Hypothalamus (tissue), 51 donors: ENCODE measurements around the gene TM4SF4.

ENCODE experiments used
- DNase-seq, 51 donors: peaks; one replicate each; lab custom pipeline; 2025; lab: John Stamatoyannopoulos, UW

Gene TM4SF4

DNA sequence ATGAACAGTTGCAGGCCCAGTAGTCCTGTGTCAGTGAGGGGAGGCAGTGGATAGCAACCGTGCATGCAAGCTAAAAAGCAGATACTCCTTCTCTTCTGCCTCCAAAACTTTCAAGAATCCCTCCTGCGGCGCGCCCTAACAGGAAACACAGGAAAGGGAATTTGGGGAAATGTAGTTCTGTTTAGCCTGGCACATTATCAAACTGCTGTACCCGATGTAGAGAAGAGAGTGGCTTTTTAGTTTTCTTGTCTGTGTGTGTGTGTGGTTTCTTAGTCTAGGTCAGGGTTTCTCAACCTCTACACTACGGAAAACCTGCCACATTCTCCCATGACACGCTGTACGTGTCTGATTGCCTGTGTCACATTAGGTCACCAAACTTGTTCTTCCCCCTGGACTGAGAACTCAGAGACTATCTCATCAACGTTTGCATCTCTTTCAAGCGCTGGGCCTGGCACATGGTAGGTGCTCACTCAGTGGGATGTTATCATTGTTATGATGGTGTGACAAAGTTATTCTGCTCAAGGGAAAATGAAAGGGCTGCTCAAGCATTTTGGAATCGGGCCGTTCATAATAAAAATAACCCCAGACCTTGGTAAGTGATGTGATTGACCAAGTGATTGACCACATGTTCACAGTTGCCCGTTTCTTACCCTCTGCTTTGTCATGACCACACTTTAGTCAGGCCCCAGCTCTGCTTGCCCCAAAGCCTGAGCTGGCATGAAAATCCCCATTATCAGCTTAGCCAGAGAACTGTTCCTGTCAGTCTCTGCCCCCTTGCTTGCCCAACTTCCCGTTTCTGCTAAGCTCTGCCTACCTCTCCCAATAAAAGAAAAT lies 33.2 kb downstream of the TM4SF4 start:
- peak in 1 of 51 donors; percentile 21 for DNase-seq

DNA sequence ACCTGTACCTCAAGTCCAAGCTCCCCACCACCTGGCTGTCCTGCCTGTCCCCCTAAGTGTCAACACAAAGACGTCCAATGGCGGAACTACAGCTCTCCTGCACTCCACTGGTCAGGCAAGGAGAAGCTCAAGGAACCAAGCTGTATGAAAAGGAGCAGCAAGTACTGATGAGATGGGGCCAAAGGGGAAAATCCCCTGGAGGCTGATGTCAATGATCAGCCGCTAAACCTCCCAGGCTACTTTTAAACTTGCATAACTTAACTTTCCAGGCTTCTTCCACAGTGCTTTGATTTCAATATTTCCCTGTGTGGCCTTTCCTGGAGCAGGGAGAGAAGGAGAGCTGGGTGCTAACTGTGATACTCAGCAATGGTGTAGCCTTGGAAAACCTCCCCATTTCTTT lies 35.0 kb downstream of the TM4SF4 start:
- DNase-seq, result no peak

DNA sequence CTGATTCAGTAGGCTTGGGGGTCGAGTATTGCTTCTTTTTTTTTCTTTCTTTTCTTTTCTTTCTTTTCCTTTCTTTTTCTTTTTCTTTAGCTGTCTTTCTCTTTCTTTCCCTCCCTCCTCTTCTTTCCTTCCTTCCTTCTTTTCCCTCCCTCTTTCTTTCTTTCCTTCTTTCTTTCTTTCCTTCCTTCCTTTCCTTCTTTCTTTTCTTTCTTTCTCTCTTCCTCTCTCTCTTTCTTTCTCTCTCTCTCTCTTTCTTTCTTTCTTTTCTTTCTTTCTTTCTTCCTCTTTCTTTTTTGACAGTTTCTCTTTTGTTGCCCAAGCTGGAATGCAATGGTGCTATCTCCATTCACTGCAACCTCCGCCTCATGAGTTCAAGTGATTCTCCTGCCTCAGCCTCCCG lies 36.0 kb downstream of the TM4SF4 start:
- DNase-seq, result no peak

DNA sequence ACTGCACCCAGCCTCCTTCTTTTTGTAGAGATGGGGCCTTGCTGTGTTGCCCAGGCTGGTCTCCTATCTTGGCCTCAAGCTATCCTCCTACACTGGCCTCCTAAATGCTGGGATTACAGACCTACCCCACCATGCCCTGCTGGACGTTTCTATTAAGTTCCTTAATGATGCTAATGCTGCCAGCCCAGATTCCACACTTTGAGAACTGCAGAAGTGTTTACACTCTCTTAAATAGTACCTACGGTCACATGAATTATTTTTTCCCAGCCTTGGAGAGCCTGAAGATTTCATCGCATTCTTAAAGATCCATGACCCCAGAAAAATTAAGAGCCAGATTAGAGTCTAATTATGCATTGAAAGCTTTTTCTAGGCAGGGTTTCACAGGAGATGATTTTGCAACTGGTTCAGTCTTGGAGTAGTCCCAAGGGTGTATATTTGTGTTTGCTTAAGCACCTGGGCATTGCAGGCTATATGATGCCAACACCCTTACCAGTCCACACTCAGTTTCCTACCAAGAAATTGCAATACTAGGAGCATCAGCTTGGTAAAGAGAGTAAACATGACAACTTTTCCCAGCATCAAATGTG lies 36.6 kb downstream of the TM4SF4 start:
- DNase-seq, result no peak

DNA sequence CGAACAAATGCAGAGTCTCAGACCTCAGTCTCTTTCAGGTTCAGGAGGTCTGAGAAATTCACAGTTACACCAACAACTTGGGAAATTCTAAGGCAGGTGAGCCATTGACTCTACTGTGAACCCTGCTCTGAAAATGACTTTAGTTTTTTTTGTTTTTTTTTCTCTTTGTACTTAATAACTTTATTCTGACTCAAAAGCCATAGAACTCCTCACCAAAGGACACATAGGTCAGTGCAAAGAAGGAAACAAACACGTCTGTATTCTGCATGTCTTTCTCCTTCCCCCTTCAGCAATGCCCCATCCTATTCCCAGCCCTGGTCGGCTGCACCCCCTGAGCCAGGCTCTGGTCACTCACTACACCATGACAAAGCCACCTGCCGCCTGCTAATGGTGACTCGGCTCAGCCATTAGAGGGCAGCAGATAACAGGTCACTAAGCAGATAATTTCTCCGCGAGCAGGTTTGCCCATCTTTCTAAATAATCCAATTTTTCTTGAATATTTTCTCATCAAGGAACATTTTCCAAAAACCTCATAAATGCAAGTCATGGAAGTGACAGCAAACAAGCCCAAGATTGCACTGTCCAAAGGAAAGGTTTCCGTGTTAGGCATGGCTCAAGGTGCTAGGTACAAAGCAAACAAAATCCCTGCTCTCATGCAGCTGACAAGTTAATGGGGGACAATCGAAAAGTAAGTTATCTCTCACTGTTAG lies 37.7 kb downstream of the TM4SF4 start:
- DNase-seq, result peak in 36 of 51 donors; percentile 5 to 64 (median 36)

DNA sequence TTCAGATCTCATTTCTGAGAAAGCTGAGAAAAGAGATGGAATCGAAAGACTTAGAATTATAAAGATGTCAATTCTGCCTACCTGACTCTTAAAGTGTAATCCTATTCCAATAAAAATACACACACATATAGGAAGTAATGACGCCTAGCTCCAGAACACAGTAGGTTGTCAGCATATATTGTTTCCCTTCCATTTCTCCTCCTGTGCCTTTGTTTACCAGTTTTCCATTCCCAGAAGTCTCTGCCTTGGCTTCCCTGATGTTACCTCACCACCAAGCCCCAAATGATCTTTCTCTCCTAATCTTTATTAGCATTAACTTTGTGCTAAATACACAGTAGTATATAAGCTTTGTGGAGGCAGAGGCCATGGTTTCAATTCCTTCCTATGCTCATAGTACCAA lies 40.0 kb downstream of the TM4SF4 start:
- DNase-seq, result no peak

DNA sequence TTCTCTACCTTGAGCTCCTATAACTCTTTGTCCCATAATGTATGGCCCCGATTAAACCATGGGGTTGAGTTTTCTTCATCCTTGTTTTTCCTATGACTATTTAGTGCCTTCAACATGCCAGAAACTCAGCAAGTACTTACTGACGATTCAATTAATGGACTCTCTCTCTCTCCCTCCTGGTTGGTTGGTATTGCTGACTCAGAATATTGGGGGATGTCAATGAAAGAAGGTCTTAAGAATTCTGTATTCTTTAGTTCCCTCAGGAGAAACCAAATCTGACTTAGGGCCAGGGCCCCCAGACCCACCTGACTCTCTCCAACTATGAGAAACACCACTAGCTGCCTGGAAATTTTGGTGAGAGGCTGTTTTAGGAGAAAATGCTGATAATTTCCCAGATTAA lies 40.8 kb downstream of the TM4SF4 start:
- DNase-seq, result no peak

DNA sequence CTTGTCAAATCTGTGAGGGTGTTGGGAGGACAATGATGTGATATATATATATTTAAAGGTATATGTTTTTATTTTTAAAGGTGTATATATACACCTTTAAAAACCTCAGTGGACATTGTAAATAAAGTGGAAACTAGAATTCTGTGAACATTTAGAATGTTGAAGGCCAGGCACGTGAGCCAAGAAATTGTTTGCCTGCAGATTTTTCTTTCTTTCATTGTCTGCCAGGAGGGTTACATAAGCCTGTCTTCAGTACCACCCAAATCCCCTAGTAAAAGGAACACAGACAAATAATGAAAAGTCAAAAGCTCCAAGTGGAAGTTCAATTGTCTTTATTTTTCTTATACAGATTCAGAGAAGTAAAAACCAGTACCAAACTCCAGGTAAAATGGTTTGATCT lies 42.4 kb downstream of the TM4SF4 start:
- DNase-seq, result no peak

DNA sequence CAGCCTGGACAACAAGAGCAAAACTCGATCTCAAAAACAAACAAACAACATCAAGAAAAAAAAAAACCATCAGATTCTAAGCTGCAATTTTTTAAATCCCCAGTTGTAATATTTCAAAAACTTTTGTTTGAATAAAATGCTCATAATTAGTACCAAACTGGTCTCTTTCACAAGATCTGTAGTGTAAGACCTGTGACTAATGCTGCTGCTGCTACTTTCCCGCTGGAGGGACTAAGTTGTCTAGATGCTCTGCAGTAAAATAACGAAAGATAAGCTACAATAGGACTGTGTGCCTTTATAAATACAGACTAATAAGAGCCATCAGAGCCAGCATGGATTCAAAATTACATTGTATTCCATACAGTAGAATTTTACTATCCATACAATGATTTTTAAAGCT lies 45.4 kb downstream of the TM4SF4 start:
- DNase-seq, result no peak

DNA sequence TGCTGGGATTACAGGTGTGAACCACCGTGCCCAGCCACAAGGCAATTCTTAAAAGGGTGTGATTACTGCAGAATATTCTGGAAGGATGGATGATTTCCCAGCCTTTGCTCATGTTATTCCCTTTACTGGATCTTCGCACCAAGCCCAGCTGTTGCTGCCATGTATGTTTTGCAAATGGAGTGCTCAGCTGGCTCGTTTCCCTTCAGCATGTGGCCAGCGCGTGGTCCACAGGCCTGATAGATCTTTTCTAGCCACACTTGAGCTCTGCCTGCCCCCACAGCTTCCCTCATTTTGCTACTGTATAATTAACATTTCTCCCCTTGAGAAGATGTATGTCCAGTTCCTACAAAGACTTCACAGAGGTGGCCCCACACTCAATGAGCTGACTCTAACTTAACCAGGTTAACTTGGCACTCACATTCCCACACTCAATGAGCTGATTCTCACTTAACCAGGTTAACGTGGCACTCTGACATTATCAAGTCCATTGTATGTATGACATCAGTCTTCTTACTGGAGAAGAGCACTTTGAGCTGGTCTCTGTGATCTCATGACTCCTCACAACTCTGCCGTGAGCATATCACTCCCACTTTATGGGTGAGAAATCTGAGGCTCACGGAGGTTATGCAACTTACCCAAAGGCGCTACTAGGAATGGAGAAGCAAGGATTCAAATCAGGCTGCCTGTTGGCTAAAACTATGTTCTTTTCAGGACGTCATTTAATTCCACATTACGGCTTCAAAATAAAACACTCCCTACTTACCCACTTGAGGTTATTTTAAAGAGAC lies 49.2 kb downstream of the TM4SF4 start:
- no peak for DNase-seq

DNA sequence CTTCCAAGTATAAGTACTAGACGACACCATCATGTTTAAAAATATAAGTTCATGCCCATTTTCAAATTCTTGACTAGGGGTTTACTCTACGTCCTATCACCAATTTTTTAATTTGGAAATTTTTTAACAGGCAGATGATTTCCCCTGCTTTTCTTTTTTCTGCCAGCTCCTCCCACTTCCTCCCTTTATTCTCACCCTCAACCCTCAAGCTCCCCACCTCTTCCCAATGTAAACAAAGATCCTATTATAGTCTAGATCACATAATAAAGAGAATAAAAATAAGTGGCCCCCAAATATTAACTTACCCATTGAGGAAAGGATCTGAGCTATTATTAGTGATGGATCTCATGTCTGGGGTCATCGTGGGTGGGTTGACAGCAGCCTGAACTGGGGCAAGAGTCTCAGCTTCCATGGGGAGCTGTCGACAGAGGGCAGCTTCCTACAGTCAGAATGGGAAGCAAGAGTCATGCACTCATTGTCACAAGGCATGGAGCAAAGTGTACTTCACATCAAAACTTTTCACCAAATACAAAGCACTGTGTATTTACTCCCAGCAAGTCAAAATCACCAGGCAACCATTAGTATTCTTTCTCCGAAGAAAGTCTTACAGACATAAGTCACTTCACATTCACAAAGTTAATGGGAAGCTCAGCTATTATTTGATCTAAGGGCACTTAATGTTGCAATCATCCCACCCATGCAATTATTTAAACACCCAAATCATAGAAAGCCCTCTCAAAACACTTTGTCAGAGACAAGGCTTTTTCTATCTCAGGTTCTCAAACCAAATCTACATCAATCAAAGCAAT lies 53.2 kb downstream of the TM4SF4 start:
- peak in 11 of 51 donors; percentile 1 to 50 (median 13) for DNase-seq

DNA sequence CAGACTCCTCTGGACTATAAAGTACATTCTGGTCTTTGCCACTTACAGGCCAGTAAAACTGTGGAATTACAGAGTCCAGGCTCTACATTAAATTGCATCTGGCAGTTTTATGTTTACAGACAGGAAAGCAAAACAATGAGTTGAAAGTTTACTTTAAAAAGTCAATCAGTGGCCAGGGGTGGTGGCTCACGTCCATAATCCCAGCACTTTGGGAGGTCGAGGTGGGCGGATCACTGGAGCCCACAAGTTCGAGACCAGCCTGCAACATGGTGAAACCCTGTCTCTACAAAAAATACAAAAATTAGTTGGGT lies 53.8 kb downstream of the TM4SF4 start:
- DNase-seq, result no peak

DNA sequence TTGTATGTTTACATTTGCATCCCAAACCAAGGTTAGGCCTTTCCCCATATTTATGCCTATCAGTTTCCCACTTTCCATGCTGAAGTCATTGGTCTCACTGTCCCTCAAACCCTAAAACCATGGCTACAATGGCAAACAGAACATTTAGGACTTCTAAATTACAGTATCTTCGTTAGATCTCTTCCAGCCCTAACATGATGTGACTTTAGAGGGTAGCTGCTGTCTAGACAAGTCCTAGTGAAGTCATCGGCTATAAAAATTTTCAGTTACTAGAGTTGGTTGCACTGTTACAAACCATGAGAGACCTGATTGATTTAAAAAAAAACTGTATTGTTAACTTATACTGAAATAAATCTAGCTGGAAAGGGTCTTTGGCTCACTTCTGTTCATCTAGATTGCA lies 54.6 kb downstream of the TM4SF4 start:
- no peak for DNase-seq

DNA sequence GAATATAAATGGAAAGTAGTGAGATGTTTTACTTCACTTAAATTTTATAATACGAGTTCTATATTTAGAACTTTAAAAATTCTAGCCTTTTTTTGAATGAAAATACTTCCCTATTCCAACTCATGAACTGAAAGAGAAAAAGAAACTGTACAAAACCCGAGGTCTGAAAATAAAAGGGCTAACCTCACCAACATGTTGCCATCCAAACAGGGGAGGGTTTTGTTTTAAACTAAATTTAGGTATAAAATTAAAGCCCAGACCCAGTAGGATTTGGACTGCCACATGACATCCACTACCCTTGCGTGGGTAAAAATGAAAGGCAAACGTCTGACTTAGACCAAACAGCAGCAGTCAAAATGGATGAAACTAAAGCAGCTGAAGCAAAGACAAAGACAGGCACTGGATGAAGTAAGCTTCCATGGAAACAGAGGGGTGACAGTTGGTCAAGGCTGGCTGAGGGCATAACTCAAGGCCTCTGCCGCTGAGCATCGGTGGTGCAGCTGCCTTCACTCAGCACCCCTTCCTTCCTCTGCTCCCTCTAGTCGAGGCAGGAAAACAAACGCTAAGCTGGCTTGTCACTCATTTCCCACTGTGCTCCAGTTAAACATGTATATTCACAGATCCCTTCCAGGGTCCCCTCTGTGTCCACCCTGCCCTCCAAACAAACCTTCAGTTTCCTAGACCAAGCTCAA lies 58.1 kb downstream of the TM4SF4 start:
- DNase-seq, result peak in 20 of 51 donors; percentile 7 to 30 (median 14)

DNA sequence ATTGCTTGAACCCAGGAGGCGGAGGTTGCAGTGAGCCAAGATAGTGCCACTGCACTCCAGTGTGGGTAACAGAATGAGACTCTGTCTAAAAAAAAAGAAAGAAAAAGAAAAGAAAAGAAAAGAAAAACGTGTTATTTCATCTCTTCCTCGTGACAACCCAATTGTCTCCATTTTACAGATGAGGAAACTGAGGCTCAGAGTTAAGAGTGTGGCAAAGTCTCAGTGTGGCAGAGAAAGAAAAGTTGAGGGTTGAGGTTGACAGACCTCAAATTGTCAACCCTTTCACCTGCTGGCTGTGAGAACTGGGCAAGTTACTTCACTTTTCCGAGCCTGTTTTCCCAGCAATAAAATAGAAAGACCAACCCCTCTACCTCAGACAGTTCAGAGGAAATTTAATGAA lies 59.6 kb downstream of the TM4SF4 start:
- no peak for DNase-seq

DNA sequence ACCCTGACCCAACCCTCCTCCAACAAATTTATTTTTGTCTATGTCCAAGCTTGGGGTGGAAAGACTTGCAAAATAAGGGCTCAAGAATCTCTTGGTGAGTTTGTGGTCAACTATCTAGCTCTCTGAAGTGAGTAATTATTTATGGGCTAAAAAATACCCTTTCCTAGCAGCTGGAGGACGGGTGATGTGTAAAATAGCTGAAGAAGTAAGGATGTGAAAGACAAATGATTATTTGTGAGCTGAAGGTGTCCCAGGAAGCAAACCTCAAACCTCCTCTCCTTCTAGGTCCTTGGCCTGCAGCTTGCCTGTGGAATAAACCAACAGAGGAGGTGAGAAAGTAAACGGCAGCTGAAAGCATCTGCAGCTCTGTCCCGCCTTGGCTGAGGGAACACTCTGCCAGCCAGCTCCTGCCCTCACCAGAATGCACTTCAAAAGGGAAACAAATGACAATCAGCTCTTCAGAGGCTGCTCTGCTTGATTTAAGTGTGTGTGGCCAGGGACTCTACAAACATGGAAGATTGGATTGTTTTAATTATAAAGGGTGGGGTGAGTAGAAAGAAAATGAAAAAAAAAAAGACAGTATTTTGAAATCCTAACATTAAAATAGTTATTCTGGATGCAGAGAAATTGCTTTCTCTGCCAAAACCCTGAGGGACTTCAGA lies 60.3 kb downstream of the TM4SF4 start:
- DNase-seq, result peak in 26 of 51 donors; percentile 4 to 69 (median 28)

DNA sequence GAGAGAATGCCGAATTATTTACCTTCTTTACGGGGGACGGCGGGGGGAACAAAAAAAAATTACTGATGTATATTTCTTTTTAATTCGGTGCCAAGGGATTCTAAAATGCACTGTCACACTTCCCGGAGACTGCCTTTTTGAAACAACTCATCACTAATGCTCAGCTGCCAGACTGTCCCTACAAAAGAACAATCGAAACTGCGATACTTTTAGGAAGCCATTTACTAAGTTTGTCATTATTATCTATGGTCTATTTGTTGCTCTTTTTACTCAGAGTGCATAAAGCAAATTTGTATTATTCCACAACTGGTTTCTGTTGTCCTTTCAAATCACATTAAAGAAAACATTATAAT lies 60.8 kb downstream of the TM4SF4 start:
- no peak for DNase-seq

DNA sequence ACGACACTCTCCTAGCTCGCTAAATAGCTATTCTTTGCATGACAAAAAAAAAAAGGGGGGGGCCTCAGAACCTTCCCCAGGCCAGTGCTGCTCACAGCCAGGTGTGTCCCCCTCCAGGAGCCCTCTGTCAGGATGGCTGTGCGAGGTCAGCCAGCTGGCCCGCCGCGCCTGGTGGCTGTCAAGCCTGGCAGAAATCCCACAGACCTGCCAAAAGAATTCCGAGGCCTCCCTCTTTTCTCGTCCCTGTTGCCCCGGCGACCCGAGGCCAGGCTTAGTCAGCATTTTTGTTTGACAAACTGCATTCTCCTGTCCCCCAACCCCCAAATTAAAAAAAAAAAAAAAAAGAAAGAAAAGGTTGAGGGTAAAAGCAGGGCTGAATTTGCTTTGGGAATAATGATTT lies 61.9 kb downstream of the TM4SF4 start:
- DNase-seq, result peak in 33 of 51 donors; percentile 7 to 72 (median 43)

DNA sequence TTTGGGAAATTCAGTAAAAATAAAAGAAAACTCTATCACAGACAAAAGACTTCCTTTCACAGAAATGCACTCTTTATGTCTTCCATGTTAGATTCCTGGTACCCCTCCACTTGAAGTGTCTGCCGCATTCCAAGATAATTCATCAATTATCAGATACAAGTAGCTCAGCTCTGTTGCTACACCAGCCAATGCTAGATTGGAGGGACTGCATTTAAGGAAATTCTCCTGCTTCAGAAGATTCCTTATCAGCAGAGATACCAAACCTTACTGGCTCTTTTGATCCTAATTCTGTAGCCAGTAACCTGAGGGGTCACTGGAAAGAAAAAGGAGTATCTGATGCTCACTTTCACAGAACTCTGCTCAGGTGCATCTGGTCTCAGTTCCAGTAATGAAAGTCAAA lies 63.9 kb downstream of the TM4SF4 start:
- no peak for DNase-seq
